HG03039 (cell line): Measurements from ENCODE around the gene GDI1.

ENCODE experiments used
- ATAC-seq: cut with Tn5 transposase; IDR thresholded peaks from one replicate; pipeline ENCODE4 v1.9.1; 2021; ENCODE audit warnings: mild to moderate bottlenecking, moderate library complexity; ENCODE audit not compliant: unreplicated experiment

GDI1 gene

DNA sequence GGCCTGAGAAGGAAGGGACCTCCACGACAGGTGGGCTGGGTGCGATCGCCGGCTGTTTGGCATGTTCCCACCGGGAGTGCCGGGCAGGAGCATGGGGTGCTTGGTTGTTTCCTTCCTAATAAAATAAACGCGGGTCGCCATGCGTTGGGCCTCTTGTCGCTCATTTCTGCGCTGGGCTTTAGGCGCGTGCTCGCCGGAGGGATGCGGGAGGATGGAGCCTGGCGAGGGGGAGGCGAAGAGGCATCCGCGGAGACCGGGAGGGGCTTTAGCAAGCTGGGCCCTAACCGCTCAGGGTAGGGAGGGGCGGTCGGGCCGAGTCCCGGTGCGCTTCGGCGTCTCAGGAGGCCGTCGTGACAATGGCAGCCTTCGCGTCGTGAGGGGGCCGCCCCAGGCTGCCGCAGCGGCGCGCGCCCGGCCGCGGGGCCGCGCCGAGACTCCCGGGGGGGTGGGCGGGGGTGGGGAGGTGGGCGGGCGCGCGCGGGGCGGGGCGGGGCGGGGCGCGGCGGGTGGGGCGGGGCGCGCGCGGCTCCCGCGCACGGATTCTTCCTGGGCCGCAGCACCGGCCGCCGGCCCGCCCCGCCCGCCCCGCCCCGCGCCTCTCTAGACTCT lies 476 bp upstream of the GDI1 start:
- peak; percentile 42 for ATAC-seq

GRCh38 chrX:154437971-154438893 lies 1.3 kb downstream of the GDI1 start:
- ATAC-seq, result no peak

DNA sequence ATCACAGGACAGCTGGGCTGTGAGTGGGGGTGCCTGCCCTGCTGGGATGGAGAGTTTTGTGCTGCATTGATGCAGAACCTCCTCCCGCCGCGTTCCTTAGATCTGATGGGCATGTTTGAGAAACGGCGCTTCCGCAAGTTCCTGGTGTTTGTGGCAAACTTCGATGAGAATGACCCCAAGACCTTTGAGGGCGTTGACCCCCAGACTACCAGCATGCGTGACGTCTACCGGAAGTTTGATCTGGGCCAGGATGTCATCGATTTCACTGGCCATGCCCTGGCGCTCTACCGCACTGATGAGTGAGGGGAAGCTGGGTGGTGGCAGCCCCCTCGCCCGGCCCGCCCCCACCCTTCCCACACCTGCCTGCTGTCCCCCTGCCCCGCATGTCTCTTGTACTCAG lies 2.9 kb downstream of the GDI1 start:
- no peak for ATAC-seq

DNA sequence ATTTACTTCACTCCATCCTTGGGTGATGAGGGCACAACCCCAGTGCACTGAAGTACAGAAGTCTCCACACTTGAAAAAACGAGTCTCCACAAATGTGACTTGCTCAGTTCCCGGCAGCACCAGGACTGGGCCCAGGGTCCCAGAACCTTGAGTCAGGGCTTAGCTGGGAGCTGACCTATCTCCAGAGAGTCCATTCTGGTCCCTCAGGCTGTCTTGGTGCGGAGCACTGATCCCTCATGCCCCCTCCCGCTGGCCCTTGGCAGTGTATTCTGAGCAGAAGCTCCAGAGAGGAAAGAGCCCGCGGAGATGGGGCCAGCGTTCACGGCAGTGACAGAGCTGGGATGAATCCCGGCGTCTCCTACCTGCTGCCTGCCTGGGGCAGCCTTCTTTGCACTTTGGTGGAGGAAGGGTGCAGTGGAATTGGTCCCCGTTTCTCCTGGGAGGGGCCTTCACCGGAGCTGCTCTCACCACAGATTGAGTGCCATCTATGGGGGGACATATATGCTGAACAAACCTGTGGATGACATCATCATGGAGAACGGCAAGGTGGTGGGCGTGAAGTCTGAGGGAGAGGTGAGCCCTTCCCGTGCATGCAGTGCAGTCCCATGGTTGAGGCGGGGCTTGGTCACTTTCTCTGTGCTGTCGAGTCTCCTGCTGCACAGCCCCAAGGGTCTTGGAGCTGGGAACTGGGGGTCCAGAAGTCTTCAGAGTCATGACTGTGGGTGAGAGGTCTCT lies 3.8 kb downstream of the GDI1 start:
- no peak for ATAC-seq

DNA sequence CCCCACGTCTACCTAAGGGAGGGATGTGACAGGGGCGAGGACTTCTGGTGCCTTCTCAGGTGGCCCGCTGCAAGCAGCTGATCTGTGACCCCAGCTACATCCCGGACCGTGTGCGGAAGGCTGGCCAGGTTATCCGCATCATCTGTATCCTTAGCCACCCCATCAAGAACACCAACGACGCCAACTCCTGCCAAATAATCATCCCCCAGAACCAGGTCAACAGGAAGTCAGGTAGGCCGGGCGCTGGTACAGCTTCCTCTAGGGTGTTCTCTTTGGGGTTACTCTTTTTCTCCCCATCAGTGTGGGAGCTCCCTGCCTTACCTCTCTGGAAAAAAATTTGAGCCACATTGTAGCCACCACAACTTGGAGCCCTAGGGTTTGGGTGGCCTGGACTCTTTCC lies 4.6 kb downstream of the GDI1 start:
- ATAC-seq, result no peak

GRCh38 chrX:154441984-154442707 lies 5.2 kb downstream of the GDI1 start:
- ATAC-seq, result no peak

DNA sequence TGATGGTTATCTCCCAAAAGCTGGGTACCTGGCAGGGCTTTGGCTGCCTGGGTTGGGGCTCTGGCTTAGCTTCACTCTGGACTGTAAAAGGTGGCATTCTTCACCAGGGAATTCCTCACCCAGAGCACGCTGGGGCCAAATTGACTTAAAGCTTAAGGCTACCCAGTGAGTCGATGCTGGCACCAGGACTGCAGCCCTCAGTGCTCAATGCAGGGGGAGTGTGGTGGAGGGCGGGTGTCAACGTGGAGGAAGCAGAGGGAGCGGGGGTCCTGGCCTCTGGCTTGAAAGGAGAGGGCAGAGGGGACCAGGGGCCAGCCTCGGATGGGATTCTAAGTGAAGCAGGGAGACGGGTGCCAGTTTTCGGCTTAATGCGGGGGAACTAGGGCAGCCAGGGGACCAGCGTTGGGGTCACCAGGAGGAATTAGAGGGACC lies 6.5 kb downstream of the GDI1 start:
- ATAC-seq, result no peak

- peak; percentile 76 for ATAC-seq
Observed at GRCh38 chrX:154443992-154444754, 7.2 kb downstream of the GDI1 start, which contains the start of gene FAM50A. TSS of gene FAM50A (plus strand) at chrX:154444141. CDS start at chrX:154444236, 95 bp downstream.

DNA sequence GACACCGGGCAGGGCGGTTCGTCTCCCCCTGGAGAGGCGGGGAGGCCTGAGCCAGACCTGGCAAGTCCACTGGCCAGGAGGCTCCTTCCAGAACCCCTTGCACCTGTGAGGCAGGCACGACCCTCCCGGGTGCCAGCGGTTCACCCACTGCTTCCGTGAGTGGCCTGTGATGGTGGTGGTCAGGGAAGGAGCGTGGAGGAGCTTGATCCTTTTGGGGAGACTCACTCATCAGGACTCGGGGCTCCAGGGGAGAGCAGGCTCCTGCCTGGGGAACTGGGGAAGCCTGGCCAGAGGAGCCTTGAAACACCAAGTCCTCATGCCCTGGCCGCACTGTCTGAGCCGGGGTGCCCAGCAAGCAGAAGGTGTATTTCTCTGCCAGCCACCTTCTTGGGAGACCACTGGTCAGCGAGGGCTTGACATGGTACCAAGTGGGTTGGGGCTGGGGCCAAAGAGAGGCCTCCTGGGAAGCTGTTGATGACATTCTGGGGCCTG lies 7.8 kb downstream of the GDI1 start:
- no peak for ATAC-seq

DNA sequence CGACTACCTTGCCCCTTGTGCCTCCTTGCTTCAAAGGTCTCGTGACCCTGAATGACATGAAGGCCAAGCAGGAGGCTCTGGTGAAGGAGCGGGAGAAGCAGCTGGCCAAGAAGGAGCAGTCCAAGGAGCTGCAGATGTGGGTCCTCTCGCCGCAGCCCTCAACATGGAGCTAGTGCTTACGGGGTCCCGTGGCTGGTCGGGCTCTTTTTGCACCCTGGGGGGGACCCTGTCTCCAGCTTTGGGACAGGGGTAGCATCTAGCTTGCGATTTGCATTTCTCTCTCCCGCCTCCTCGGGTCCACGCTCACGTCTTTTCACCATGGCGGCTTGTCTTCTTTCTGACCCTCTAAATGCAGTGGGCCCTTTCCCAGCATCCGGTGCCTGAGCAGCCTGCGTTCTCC lies 8.8 kb downstream of the GDI1 start:
- no peak for ATAC-seq

- no peak for ATAC-seq
Observed at GRCh38 chrX:154446430-154446829, 9.5 kb downstream of the GDI1 start.

- ATAC-seq, result no peak
Observed at GRCh38 chrX:154448484-154448883, 11.5 kb downstream of the GDI1 start.

GRCh38 chrX:154449618-154450017 lies 12.7 kb downstream of the GDI1 start:
- no peak for ATAC-seq

- ATAC-seq, result no peak
Observed at GRCh38 chrX:154450312-154450711, 13.4 kb downstream of the GDI1 start.

- ATAC-seq, result no peak
Observed at GRCh38 chrX:154452823-154453222, 15.9 kb downstream of the GDI1 start.

GRCh38 chrX:154457491-154458115 lies 20.6 kb downstream of the GDI1 start:
- no peak for ATAC-seq

GRCh38 chrX:154458116-154458953 lies 21.4 kb downstream of the GDI1 start, which contains the start of gene PLXNA3:
TSS of gene PLXNA3 (plus strand) at chrX:154458281. CDS start at chrX:154460184, 1,903 bp downstream.
- no peak for ATAC-seq

DNA sequence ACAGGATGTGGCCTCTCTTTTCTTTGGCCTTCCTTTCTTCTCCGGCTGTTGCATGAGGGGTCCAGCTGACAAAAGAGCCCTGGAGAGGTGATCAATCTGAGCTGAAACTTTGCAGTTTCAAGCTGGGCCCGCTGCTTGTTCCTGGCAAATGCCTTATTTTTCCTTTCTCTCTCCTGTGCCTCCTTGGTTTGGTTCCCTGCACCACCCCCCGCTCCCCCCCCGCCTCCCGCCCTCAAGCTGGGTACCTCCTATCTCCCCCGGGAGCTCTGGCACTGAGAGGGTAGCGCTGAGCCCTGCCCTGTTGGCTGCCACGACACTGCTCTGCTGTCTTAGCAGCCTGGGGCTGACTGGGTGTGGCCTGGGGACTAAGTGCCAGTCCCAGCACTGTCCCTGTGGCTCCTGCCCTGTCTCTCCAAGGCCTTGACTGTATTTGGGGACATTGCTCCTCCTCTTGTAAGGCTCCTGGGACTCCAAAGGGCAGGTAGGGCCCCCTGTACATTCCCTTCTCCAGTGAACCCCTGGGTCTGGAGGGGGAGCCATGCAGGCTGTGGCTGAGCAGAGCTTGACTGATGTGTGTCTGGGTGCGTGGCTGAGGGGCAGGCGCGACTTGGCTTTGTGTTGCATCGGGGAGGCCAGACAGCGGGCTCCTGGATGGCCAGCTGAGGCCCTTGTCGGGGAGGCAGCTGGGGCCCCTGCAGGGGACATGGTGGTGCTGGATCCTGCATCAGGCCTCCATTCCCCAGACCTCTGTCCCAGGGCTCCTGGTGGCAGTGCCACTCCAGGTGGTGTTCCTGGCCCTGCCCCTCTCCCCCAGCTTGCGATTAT lies 22.2 kb downstream of the GDI1 start:
- ATAC-seq, result no peak
